NCI-H1694 treated with DMSO at 0.1 percent for 48 hours (cell line): Measurements from ENCODE around the gene IGF2R.
A peak's percentile ranks its signal among the peaks of the same experiment; 100 is the strongest.

Experiments used
- DNase-seq: peaks from one replicate; lab custom pipeline; 2025; lab: John Stamatoyannopoulos, UW

IGF2R gene

GRCh38 chr6:160028487-160029275 is 59.8 kb downstream of the IGF2R start:
- no peak for DNase-seq

- no peak for DNase-seq
These were observed 60.6 kb downstream of the IGF2R start for GRCh38 chr6:160029525-160029924.

GRCh38 chr6:160030103-160030502 is 61.2 kb downstream of the IGF2R start:
- no peak for DNase-seq

GRCh38 chr6:160031442-160031841 is 62.6 kb downstream of the IGF2R start:
- DNase-seq, result no peak

GRCh38 chr6:160031871-160032270 is 63.0 kb downstream of the IGF2R start:
- no peak for DNase-seq

- no peak for DNase-seq
These were observed 63.7 kb downstream of the IGF2R start for GRCh38 chr6:160032538-160032937.

GRCh38 chr6:160034036-160034930 is 65.4 kb downstream of the IGF2R start:
- DNase-seq, result no peak

- DNase-seq, result no peak
These were observed 66.4 kb downstream of the IGF2R start for GRCh38 chr6:160035241-160035640.

GRCh38 chr6:160035693-160036330 is 66.9 kb downstream of the IGF2R start:
- no peak for DNase-seq

- DNase-seq, result no peak
These were observed 67.4 kb downstream of the IGF2R start for GRCh38 chr6:160036331-160036695.

GRCh38 chr6:160036790-160037206 is 67.9 kb downstream of the IGF2R start:
- DNase-seq, result no peak

GRCh38 chr6:160038479-160038878 is 69.6 kb downstream of the IGF2R start:
- no peak for DNase-seq

- no peak for DNase-seq
These were observed 70.6 kb downstream of the IGF2R start for GRCh38 chr6:160039441-160039840.

- no peak for DNase-seq
These were observed 71.2 kb downstream of the IGF2R start for GRCh38 chr6:160040055-160040454.

GRCh38 chr6:160040527-160041264 is 71.8 kb downstream of the IGF2R start:
- DNase-seq, result no peak

GRCh38 chr6:160041608-160042007 is 72.7 kb downstream of the IGF2R start:
- peak; percentile 71 for DNase-seq

GRCh38 chr6:160042014-160042773 is 73.3 kb downstream of the IGF2R start:
- DNase-seq, result no peak

GRCh38 chr6:160042788-160043301 is 74.0 kb downstream of the IGF2R start:
- DNase-seq, result no peak

- DNase-seq, result no peak
These were observed 74.9 kb downstream of the IGF2R start for GRCh38 chr6:160043784-160044183.

GRCh38 chr6:160044687-160045086 is 75.8 kb downstream of the IGF2R start:
- no peak for DNase-seq

GRCh38 chr6:160048471-160048870 is 79.6 kb downstream of the IGF2R start:
- DNase-seq, result no peak
